RWPE1 (cell line): Measurements from ENCODE around the gene DNAH8.
A peak's percentile ranks its signal among the peaks of the same experiment; 100 is the strongest.

Experiments used
- CTCF ChIA-PET: fragments of 350-600 bp; sonication (Branson Sonifier 250); formaldehyde crosslinking; extraction: SDS; loops from one replicate; lab custom pipeline; 2021; lab: Yijun Ruan, JAX
- POLR2A ChIA-PET: fragments of 400-600 bp; formaldehyde crosslinking; extraction: SDS; loops from one replicate; lab custom pipeline; 2020; ENCODE audit warnings: antibody characterized with exemption; ENCODE audit not compliant: low non-redundant PET; lab: Yijun Ruan, JAX
- DNase-seq: peaks from one replicate; pipeline ENCODE4 v3.0.0; 2012; ENCODE audit warnings: low spot score
- H3K27ac ChIP-seq: fragments of 450-650 bp; 2 replicates; pipeline ENCODE4 v1.5.1; 2017
- CTCF ChIP-seq: fragments of 450-650 bp; conservative IDR thresholded peaks from 2 replicates; pipeline ENCODE4 v1.5.1; 2017; ENCODE audit warnings: low read depth, mild to moderate bottlenecking

Gene DNAH8

GRCh38 chr6:38767560-38767959 is 52.4 kb downstream of the DNAH8 start:
- CTCF ChIA-PET: no interaction called here
- DNase-seq: no peak
- no peak for TF ChIP-seq CTCF
- no peak overlapping the region for H3K27ac ChIP-seq
- POLR2A ChIA-PET: no interaction called here

GRCh38 chr6:38773338-38773737 is 58.2 kb downstream of the DNAH8 start:
- CTCF ChIA-PET: interaction anchor here (0.7 kb wide), 1 partner anchor 711 kb away, joined by 3 read pairs; no protein-coding TSS in a partner anchor
- TF ChIP-seq CTCF: no peak
- POLR2A ChIA-PET: no interaction called here
- no peak for DNase-seq
- no peak overlapping the region for H3K27ac ChIP-seq

GRCh38 chr6:38774929-38775707 is 60.0 kb downstream of the DNAH8 start:
- DNase-seq: no peak
- TF ChIP-seq CTCF: no peak
- H3K27ac ChIP-seq: no peak overlapping the region
- POLR2A ChIA-PET: no interaction called here
- CTCF ChIA-PET: no interaction called here

GRCh38 chr6:38775870-38776269 is 60.8 kb downstream of the DNAH8 start:
- ChIA-PET POLR2A (no interaction called here), CTCF (no interaction called here)

GRCh38 chr6:38776515-38776914 is 61.4 kb downstream of the DNAH8 start:
- no peak for TF ChIP-seq CTCF
- ChIA-PET POLR2A (no interaction called here), CTCF (no interaction called here)
- peak; percentile 50 for DNase-seq
- peak overlapping the region; percentile 39; the same call in 1 of the 2 replicates for H3K27ac ChIP-seq

More at GRCh38 chr6:38775870-38776269, 60.8 kb downstream of the DNAH8 start:
- TF ChIP-seq CTCF: no peak
- DNase-seq: no peak
- peak overlapping the region; percentile 39; the same call in 1 of the 2 replicates for H3K27ac ChIP-seq

- no peak for DNase-seq
- CTCF ChIA-PET: no interaction called here
- POLR2A ChIA-PET: no interaction called here
- no peak overlapping the region for H3K27ac ChIP-seq
- no peak for TF ChIP-seq CTCF
These were observed 64.4 kb downstream of the DNAH8 start for GRCh38 chr6:38779310-38780062.
